Activated B cell treated with CpG ODN at 0.5 μM for 24 hours (primary cell): Measurements from ENCODE around the gene SCML2. TPM values are rescaled to one million over a fixed set of nuclear protein-coding genes. Genes with fewer than 3 reads are reported as not detected.

Experiments used
- ATAC-seq: fragments of 200-7000 bp; cut with Tn5 transposase; one replicate; pipeline ENCODE4 v1.10.0; 2021; ENCODE audit warnings: low read depth, mild to moderate bottlenecking, moderate library complexity
- CTCF ChIA-PET: fragments of 350-600 bp; sonication (Branson Sonifier 250); formaldehyde crosslinking; loops from one replicate; lab custom pipeline; 2021; ENCODE audit warnings: antibody characterized with exemption; lab: Charles Lee
- POLR2A ChIA-PET: fragments of 350-600 bp; sonication (Branson Sonifier 250); formaldehyde crosslinking; loops from one replicate; lab custom pipeline; 2021; ENCODE audit warnings: antibody characterized with exemption; lab: Charles Lee
- DNase-seq: peaks from one replicate; pipeline ENCODE4 v3.0.0; 2022
- H3K27ac Mint-ChIP-seq: one replicate; pipeline ENCODE4 v1.8.0; 2020; ENCODE audit warnings: mixed read lengths
- H3K27me3 Mint-ChIP-seq: one replicate; pipeline ENCODE4 v1.8.0; 2021; ENCODE audit warnings: mixed read lengths
- H3K36me3 Mint-ChIP-seq: one replicate; pipeline ENCODE4 v1.8.0; 2021; ENCODE audit warnings: low read depth, mixed read lengths
- H3K4me1 Mint-ChIP-seq: one replicate; pipeline ENCODE4 v1.8.0; 2021; ENCODE audit warnings: mixed read lengths
- H3K4me3 Mint-ChIP-seq: one replicate; pipeline ENCODE4 v1.8.0; 2020; ENCODE audit warnings: mild to moderate bottlenecking, mixed read lengths
- H3K9me3 Mint-ChIP-seq: one replicate; pipeline ENCODE4 v1.8.0; 2020; ENCODE audit warnings: mixed read lengths
- intact Hi-C: fragments of 100-400 bp; cut with micrococcal nuclease; formaldehyde crosslinking; loops from one replicate; pipeline ENCODE4 v1.15.1; 2024
- total RNA-seq: library from RNA; stranded (reverse); gene quantifications from 2 replicates; pipeline ENCODE4 v1.2.3, GENCODE V29; 2022
- TF ChIP-seq, protein P1 (sequence below): fragments of 200-600 bp; IDR thresholded peaks from one replicate; pipeline ENCODE4 v1.8.0; 2022; ENCODE audit warnings: antibody characterized with exemption, mild to moderate bottlenecking

SCML2 gene
- total RNA-seq, 1 donor from 2014 or later = 2.1 TPM

DNA sequence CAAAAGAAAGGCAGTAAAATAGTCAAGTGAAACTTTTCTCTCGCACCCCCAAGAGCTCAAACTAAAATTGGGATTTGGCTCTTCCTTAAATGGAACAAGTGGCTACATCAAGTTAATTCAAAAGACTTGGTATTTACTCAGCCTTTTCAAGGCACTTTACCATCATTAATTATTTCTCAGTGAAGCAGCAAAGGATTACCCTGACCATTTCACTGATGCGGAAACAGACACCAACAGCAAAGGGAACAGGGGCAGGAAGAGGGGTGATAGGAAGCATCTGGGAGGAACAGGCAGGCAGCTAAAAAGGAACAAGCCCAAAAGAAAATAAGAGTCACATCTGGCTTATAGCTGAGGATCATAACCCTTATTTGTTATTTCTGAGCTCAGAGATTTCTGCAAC, 2.7 kb downstream of the SCML2 start:
- Mint-ChIP-seq H3K4me1 (peaks cover 6% of the 10 kb centered on the region), H3K27ac (no peak overlapping the region), H3K27me3 (no peaks in the 10 kb centered on the region), H3K36me3 (no peaks in the 10 kb centered on the region), H3K9me3 (no peaks in the 10 kb centered on the region), H3K4me3 (no peak overlapping the region)
- CTCF ChIA-PET = no interaction called here
- TF ChIP-seq, protein P1, sequence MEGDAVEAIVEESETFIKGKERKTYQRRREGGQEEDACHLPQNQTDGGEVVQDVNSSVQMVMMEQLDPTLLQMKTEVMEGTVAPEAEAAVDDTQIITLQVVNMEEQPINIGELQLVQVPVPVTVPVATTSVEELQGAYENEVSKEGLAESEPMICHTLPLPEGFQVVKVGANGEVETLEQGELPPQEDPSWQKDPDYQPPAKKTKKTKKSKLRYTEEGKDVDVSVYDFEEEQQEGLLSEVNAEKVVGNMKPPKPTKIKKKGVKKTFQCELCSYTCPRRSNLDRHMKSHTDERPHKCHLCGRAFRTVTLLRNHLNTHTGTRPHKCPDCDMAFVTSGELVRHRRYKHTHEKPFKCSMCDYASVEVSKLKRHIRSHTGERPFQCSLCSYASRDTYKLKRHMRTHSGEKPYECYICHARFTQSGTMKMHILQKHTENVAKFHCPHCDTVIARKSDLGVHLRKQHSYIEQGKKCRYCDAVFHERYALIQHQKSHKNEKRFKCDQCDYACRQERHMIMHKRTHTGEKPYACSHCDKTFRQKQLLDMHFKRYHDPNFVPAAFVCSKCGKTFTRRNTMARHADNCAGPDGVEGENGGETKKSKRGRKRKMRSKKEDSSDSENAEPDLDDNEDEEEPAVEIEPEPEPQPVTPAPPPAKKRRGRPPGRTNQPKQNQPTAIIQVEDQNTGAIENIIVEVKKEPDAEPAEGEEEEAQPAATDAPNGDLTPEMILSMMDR = no peak
- POLR2A ChIA-PET = no interaction called here
- intact Hi-C loops = loop anchor here (5.0 kb wide), 2 partner anchors 614 to 631 kb away; partner anchors contain the start of genes PHKA2 and SCML1
- DNase-seq = no peak
- no peak for ATAC-seq

DNA sequence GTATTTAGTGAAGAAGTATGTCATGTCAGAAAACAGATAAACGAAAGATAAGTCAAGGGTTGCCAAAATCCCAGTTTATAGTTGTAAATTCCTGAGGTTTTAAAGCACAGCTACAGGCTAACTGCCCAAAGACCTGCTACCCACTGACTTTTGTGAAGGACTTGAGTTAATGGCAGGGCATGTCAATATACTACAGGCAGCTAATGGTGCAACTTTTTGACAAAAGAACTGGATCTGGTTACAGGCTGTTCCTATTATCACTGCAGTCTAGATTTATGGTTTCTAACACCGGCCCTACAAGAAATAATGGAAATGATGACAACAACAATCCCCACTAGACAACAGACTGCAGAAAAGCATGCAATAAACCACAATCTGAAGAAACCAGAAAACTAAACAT, 6.4 kb downstream of the SCML2 start:
- DNase-seq (no peak), ATAC-seq (no peak)
- intact Hi-C loops = no loop called here
- H3K9me3 Mint-ChIP-seq = no peaks in the 10 kb centered on the region
- H3K27me3 Mint-ChIP-seq = no peaks in the 10 kb centered on the region
- H3K36me3 Mint-ChIP-seq = no peaks in the 10 kb centered on the region
- TF ChIP-seq, protein P1 = no peak
- no peaks in the 10 kb centered on the region for H3K4me1 Mint-ChIP-seq
- H3K27ac Mint-ChIP-seq = no peak overlapping the region
- no peak overlapping the region for H3K4me3 Mint-ChIP-seq
- ChIA-PET CTCF (no interaction called here), POLR2A (interaction anchor here (1.0 kb wide), 1 partner anchor 77 kb away, joined by 3 read pairs; the partner anchor contains the start of gene CDKL5)

DNA sequence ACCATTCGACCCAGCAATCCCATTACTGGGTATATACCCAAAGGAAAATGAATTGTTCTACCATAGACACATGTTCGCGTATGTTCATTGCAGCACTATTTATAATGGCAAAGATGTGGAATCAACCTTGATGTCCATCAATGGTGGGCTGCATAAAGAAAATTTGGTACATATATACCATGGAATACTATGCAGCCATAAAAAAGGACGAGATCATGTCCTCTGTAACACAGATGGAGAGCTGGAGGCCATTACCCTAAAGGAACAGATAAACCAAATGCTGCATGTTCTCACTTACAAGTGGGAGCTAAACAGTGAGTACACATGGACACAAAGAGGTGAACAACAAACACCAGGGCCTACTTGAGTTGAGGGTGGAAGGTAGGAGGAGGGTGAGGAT, 45.1 kb downstream of the SCML2 start:
- ATAC-seq = no peak
- ChIA-PET POLR2A (no interaction called here), CTCF (no interaction called here)
- peaks cover 3% of the 10 kb centered on the region for H3K9me3 Mint-ChIP-seq
- H3K27me3 Mint-ChIP-seq = no peaks in the 10 kb centered on the region
- H3K4me1 Mint-ChIP-seq = no peaks in the 10 kb centered on the region
- no peak overlapping the region for H3K27ac Mint-ChIP-seq
- H3K36me3 Mint-ChIP-seq = no peaks in the 10 kb centered on the region
- TF ChIP-seq, protein P1 = no peak
- H3K4me3 Mint-ChIP-seq = no peak overlapping the region
- no peak for DNase-seq
- intact Hi-C loops = no loop called here

DNA sequence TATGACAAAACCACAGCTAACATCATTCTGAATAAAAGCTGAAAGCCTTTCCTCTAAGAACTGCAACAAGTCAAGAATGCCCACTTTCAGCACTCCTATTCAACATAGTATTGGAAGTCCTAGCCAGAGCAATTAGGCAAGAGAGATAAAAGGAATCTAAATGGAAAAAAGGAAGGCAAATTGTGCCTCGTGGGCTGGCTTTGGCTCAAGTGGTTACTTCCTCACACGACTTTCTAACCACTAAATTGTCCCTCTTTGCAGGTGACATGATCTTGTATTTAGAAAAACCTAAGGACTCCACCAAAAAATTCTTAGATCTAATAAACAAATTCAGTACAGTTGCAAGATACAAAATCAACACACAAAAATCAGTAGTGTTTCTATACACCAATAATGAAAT, 57.2 kb downstream of the SCML2 start:
- ChIA-PET CTCF (no interaction called here), POLR2A (no interaction called here)
- intact Hi-C loops = no loop called here
- H3K27ac Mint-ChIP-seq = no peak overlapping the region
- ATAC-seq (no peak), DNase-seq (no peak)
- H3K4me3 Mint-ChIP-seq = no peak overlapping the region
- H3K36me3 Mint-ChIP-seq = no peaks in the 10 kb centered on the region
- peaks cover 5% of the 10 kb centered on the region for H3K9me3 Mint-ChIP-seq
- no peaks in the 10 kb centered on the region for H3K4me1 Mint-ChIP-seq
- TF ChIP-seq, protein P1 = no peak
- no peaks in the 10 kb centered on the region for H3K27me3 Mint-ChIP-seq

DNA sequence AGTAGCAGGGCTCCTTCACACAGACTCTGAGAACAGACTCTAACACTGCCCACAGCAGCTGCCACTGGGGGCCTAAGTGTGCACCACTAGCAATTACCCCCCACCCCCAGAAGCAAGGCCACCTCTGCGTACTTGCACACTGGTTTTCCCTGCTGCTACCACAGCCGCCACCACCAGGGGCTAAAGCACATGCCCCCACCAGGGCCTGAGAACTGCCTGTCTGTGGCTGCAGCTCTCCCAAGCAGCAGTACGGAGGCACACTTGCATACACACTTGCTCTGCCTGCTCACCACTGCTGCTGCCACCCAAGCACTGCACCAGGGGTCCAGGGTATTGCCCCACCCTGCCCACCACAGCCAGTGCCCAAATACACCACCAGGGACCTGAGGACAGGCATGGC, 59.6 kb downstream of the SCML2 start:
- Mint-ChIP-seq H3K36me3 (no peaks in the 10 kb centered on the region), H3K9me3 (peaks cover 5% of the 10 kb centered on the region), H3K27ac (no peak overlapping the region), H3K4me1 (no peaks in the 10 kb centered on the region), H3K27me3 (no peaks in the 10 kb centered on the region), H3K4me3 (no peak overlapping the region)
- DNase-seq (no peak), ATAC-seq (no peak)
- ChIA-PET CTCF (no interaction called here), POLR2A (no interaction called here)
- intact Hi-C loops = no loop called here
- TF ChIP-seq, protein P1 = no peak
